HL-60 (cell line): ENCODE results near the gene WDR93.

Experiments used
- DNase-seq, 2 experiments: peaks; one replicate each; pipeline ENCODE4 v3.0.0-alpha.2; 2010 to 2020; ENCODE audit warnings: low read depth in 1 of 2, low spot score in 1 of 2
- H3K27ac ChIP-seq: fragments of 250-450 bp; sonication (Bioruptor Pico); replicated peaks from 2 replicates; pipeline ENCODE4 v1.5.1; 2020; ENCODE audit warnings: mild to moderate bottlenecking, moderate library complexity
- H3K27me3 ChIP-seq: fragments of 250-450 bp; sonication (Bioruptor Pico); 2 replicates; pipeline ENCODE4 v1.5.1; 2021; ENCODE audit warnings: mild to moderate bottlenecking, moderate library complexity; ENCODE audit not compliant: insufficient read depth, poor library complexity, severe bottlenecking
- H3K4me3 ChIP-seq: replicated peaks from 2 replicates; pipeline ENCODE4 v1.5.1; 2011; ENCODE audit warnings: mild to moderate bottlenecking, control low read depth, low read length; ENCODE audit not compliant: insufficient read depth
- GABPA ChIP-seq: IDR thresholded peaks from 2 replicates; pipeline ENCODE4 v1.6.1; 2012; ENCODE audit warnings: low read depth
- POLR2AphosphoS5 ChIP-seq: IDR thresholded peaks from 2 replicates; pipeline ENCODE4 v1.6.1; 2012; ENCODE audit warnings: low read depth
- REST ChIP-seq: IDR thresholded peaks from 2 replicates; pipeline ENCODE4 v1.6.1; 2012; ENCODE audit warnings: low read depth; ENCODE audit not compliant: insufficient replicate concordance
- SPI1 ChIP-seq: IDR thresholded peaks from 2 replicates; pipeline ENCODE4 v1.6.1; 2012; ENCODE audit warnings: low read depth, mild to moderate bottlenecking, borderline replicate concordance
- TF ChIP-seq, protein P1 (sequence below): IDR thresholded peaks from one replicate; pipeline ENCODE4 v1.5.1; 2011; ENCODE audit warnings: low read length, control low read depth, inconsistent platforms; ENCODE audit not compliant: insufficient read depth

Gene WDR93

DNA sequence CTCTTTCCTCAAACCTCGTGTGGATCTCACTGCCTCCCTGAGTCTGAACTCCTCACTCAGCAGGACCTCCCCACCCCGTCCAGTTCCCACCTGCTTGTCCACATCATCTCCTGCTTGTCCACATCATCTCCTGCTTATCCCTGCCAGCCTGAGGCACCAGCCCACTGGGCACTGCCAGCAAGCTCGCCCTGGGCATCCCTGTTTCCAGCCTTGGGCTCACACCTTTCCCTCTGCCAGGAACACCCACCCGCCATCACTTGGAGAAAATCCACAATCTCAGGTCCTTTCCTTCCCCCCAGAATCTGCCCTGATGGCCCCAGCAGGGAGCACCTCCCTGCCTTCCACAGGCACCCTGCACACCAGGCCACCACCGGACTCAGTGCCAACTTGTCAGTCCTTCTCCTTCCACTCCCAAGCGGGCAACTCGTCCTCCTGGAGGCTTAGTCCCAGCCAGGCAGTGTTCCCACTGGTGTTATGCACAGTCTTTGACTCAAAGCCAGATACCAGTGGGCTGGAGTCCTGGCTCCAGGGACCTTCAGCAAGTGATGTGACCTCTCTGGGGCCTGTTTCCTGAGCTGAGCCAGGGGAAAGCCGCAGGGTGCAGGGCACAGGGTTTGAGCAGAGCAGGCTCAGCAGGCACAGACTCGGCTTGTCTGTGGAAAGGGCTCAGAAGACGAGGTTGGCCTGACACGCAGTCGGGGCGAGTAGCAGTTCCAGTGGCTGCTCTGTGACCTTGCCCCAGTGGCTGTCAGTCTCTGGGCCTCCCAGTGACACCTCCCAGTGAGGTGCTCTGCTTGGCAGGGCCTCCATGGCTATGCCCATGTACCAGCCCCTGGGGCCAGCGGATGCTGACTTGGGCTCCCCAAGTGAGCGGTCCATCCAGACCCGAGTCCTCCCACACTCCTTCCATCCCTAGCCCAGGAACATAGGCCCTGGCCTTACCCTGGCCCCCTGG lies 76.0 kb downstream of the WDR93 start:
- no peak overlapping the region for H3K4me3 ChIP-seq
- no peak for DNase-seq
- TF ChIP-seq SPI1 (no peak), REST (no peak), POLR2AphosphoS5 (no peak), GABPA (no peak)
- TF ChIP-seq, protein P1, sequence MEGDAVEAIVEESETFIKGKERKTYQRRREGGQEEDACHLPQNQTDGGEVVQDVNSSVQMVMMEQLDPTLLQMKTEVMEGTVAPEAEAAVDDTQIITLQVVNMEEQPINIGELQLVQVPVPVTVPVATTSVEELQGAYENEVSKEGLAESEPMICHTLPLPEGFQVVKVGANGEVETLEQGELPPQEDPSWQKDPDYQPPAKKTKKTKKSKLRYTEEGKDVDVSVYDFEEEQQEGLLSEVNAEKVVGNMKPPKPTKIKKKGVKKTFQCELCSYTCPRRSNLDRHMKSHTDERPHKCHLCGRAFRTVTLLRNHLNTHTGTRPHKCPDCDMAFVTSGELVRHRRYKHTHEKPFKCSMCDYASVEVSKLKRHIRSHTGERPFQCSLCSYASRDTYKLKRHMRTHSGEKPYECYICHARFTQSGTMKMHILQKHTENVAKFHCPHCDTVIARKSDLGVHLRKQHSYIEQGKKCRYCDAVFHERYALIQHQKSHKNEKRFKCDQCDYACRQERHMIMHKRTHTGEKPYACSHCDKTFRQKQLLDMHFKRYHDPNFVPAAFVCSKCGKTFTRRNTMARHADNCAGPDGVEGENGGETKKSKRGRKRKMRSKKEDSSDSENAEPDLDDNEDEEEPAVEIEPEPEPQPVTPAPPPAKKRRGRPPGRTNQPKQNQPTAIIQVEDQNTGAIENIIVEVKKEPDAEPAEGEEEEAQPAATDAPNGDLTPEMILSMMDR = no peak
- no peak overlapping the region for H3K27ac ChIP-seq
- H3K27me3 ChIP-seq = no peaks in the 10 kb centered on the region

DNA sequence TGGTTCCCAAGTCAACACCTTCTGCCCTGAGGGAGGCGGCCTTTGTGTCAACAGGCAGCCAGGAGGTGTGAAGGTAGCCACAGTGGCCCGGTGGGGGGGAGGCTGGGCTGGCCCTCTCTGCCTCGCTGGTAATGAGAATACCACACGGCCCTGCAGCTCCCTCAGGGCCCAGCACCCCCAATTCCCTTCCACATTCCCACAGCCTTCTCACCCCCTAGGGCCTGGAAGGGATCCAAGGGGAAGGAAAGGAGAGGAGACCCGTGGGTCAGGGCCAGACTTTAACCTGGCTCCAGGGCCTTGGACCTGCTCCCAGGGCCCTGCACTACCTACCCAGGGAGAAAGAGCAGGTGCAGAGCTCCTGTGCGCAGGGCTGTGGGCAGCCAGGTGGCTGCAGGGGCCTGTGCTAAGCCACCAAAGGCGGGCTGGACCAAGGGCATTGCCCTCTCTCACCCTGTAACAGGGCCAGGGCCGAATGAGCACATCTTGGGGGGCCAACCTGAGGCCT lies 76.9 kb downstream of the WDR93 start:
- no peak for TF ChIP-seq REST
- no peak for TF ChIP-seq SPI1
- no peak for TF ChIP-seq POLR2AphosphoS5
- TF ChIP-seq, protein P1 = no peak
- no peak for TF ChIP-seq GABPA
- no peak for DNase-seq
- no peak overlapping the region for H3K4me3 ChIP-seq
- no peak overlapping the region for H3K27ac ChIP-seq
- no peaks in the 10 kb centered on the region for H3K27me3 ChIP-seq

GRCh38 chr15:89768071-89768500 lies 77.5 kb downstream of the WDR93 start:
- TF ChIP-seq REST (no peak), GABPA (no peak), SPI1 (no peak), POLR2AphosphoS5 (no peak)
- TF ChIP-seq, protein P1 = no peak
- Histone ChIP-seq H3K27me3 (no peaks in the 10 kb centered on the region), H3K4me3 (no peak overlapping the region), H3K27ac (no peak overlapping the region)
- DNase-seq = no peak
